HG02884 (cell line): ENCODE measurements around the gene ZNF787.

ENCODE experiments used
- ATAC-seq: cut with Tn5 transposase; IDR thresholded peaks from one replicate; pipeline ENCODE4 v1.9.1; 2021; ENCODE audit warnings: mild to moderate bottlenecking, moderate library complexity; ENCODE audit not compliant: unreplicated experiment

The ZNF787 gene

GRCh38 chr19:56123266-56123891 is 2.3 kb upstream of the ZNF787 start:
- ATAC-seq, result no peak

DNA sequence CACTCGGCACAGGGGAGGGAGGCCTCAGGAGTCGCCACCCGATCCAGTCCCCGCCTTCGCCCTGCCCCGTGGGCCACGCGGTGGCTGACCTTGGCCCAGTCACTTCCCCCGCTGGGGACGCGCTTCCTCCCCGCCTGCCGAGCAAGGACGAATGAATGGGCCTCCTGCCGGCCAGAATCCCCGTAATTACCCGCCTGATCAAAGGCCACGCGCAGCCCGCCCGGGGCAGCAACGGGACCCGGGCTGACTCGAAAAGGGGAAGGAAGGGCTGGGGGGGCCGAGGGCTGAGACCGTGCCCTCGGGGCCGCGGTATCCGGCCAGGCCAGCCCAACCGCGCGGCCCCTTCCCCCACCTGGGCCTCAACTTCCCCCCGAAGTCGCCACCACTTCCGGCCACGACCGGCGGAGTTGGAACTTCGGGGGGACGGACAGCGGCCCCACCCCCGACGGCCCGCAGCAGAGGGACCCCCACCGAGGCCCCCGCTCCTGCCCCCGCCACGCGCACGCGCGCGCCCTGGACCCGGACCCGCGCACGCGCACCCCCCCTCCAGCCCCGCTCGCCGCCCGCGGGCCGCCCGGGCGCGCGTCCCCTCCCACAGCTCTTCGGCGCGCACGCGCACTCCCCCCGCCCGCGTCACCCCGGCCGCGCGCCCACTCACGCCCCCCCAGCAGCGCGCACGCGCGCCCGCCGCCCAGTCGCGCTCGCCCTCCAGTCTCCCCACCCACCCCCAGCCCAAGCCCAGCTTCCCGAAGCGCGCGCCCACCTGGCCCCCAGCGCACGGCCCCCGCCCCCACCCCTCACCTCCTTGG is 520 bp downstream of the ZNF787 start:
- no peak for ATAC-seq

- ATAC-seq, result no peak
Observed at GRCh38 chr19:56120002-56120370, 1.1 kb downstream of the ZNF787 start.

DNA sequence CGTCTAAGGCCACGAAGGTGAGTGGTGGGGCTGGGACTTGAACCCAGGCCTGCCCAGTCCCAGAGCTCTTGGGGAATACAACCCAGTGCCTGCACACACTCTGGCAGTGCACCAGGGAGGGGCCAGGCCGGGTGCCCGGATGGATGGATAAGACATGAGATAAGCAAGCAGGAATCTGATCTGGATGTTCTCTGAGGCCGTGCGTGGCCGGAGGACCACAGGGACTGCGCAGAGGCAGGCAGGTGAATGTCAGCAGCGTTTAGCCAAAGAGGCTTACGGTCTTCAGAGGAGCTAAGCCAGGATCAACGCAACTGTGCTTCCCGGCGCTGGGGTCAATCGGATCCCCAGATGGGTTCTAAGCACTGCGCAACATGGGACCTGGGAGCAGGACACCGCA is 1.5 kb downstream of the ZNF787 start:
- ATAC-seq, result no peak

DNA sequence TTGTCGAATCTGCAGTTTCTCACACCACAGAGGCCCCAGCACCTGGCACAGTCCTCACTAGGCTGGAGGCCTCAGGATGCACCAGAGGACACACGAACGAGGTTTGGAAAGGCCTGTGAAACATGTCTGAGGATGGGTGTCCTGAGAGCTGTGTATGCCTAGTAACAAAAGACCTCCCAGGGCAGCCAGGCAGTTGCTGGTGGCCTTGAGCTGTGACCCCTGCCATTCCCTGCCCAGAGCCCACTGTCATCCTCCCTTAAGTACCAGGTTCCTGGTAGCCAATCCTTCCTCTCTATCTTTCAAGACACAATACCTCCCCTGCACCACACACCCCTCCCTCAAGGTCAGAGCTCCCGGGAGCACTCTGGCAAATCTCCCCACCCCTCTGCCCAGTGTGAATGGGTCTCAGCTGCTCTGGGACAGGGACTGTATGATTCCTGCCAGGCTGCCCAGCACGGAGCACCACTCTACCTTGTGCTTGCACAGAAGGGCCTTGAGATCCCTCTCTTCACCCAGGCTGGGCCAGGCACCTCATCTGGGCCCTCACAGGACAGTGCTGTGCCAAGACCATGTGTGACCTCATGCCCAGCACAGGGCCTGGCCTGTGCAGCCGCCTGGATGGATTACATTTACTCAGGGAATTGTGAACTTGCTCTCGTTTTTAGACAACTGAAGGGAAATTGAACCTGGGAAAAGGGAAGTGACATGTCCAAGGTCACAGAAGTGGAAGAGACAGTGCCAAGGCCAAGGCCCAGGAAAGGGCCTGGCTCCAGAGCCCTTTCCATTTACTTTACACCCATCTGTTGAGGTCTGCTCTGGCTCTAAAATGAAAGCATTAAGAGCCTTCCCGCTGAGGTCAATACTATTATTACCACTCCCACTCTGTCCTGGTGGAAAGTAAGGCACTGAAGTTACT is 2.2 kb downstream of the ZNF787 start:
- no peak for ATAC-seq

DNA sequence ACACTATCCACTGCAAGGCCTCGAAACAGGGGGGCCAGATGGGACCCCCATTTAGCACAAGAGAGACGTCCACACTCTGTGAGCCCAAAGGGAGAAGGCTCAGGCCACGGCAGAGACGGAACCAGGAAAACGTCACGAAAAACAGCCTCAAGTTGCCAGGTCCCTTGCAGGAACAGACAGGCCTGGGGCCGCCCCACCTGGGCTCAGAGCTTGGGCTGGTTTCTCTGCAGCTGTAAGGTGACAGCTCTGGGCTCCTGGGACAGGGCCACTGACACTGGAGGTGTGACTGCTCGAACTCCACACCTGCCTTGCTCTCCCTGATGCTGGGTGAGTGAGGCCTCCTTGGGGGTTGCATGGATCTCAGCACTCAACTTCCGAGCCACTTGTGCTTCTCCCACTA is 3.2 kb downstream of the ZNF787 start:
- no peak for ATAC-seq

DNA sequence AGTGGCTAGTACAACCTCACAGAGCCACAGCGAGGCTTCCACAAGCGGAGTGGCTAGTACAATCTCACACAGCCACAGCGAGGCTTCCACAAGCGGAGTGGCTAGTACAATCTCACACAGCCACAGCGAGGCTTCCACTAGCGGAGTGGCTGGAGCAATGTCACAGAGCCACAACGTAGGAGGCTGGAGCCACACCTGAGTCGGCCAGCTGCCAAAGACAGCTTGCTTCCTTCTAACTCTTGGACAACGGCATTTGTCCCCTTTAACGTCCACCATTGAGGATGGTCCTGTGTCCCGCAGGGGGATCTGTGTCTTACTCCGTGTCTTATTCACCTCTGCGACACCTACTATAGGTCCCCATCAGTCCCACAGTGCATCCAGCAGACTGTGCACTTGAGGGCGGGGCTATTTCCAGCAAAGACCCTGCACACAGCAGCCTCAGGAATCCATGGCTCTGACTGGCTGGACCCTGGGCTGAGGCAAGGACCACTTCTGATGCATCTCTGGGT is 3.7 kb downstream of the ZNF787 start:
- no peak for ATAC-seq

- no peak for ATAC-seq
Observed at GRCh38 chr19:56116606-56117005, 4.5 kb downstream of the ZNF787 start.

- no peak for ATAC-seq
Observed at GRCh38 chr19:56115490-56115889, 5.6 kb downstream of the ZNF787 start.

DNA sequence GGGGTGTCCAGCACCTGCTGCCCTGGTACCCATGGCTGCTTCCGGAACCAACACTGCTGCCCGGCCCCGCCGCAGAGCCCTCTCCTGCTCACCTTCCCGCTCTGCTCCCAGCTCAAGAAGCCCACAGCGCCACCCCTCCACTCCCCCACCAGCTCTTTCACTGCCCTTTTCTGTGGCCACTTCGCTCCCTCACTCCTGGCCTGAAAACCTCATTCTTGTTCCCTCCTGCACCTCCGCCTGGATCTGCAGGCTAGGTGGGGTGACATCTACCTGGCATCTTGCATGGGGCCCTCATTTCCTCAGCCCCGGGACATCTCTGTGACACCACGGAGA is 6.4 kb downstream of the ZNF787 start:
- ATAC-seq, result no peak

- ATAC-seq, result no peak
Observed at GRCh38 chr19:56114051-56114777, 6.9 kb downstream of the ZNF787 start.

GRCh38 chr19:56113074-56113632 is 7.9 kb downstream of the ZNF787 start:
- ATAC-seq, result no peak

- ATAC-seq, result no peak
Observed at GRCh38 chr19:56112313-56112709, 8.8 kb downstream of the ZNF787 start.

GRCh38 chr19:56111601-56112312 is 9.3 kb downstream of the ZNF787 start:
- ATAC-seq, result no peak

DNA sequence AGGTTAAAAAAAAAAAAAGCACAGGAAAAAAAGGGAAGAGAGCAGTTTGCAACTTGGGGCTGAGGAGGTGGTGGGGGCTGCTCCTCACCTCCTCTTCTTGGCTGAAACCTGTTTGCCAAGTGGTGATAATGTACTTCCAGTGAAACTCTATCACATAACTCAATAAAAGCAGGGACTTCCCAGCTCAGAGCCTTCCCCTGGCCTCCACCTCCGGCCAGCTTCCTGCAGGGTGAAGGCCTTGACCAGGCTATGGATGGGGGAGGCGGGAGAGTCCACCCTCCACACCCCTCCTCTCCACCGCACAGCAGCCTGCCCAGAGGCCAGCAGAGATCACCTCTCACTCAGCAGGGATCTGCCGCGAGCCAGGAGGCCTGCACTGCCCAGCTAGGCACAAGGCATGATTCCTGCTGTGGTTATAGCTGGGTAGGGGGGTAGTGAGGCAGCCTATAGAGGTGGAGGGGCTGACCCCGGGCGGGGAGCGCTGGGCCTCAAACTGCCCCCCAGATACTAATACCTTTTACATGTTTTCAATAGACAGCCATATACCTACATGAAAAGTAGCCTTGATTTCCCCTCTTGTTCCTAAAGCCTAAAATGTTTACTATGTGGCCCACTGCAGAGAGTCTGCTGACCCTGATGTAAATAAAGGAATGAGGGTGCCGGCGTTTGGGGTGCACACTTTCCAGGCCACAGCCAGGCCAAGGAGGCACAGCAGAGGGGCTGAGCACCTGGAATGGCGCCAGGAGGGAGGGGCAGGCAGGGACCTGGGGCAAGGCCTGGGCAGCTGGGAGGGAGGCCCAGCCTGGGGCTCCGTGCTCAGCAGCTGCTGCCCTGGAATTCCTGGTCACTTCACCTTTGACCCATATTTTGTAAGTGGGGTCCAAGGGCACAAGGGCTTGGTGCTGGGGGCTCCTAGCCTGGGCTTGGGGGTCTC is 10.3 kb downstream of the ZNF787 start:
- no peak for ATAC-seq

DNA sequence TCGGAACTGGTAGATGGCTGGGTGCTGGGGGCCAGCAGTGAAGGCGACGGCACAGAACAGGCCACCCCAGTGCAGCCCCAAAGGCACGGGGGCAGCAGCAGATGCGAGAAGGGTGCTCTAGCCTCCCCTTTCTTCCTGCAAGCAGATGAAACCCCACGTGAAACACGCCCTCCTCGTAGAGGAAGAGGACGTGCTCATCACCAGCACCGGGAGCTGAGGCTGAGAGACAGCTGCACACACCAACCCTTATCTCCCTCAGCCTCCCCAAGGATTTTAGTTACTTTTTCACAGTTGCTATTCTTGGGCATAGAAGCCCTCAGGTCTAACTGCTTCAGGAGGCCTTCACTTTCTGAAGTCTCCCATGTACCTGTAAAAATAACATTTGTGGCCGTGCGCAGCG is 11.9 kb downstream of the ZNF787 start:
- ATAC-seq, result no peak

DNA sequence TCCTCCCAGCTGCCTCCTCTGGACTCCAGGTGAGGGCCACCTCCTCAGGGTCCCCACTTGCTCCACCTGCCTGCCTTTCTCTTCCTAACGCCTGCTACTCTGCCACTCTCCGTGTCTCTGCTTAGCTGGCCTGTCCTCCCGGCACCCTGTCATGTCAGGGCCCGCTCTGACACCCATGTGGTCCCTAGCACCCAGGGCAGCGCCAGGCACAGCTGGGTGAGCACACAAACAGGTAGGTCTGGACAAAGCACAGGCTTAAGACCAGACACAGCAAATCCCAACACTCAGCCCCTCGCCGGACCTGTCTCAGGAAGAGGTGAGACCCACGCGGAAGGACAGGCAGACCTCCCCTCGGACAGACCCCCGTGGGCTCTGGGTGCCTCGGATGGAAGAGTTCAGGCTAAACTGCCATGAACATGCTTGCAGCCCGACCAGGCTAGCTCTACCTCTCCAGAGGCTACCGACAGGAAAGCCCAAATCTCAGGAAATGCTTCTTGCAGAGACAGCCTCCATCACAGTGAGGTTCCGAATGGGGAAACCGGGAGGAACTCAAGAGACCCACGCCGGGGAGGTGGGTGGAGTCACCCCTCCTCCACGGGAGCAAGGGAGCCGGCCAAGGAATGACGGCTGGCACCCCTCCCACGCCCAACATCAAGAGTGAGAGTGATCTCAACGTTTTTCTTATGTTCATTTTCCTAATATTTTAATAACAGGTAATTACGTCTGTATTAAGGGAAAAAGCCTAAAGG is 12.5 kb downstream of the ZNF787 start:
- no peak for ATAC-seq
